ENCODE data around the gene NYAP1. TPM values are rescaled to one million over a fixed set of nuclear protein-coding genes. Genes with fewer than 3 reads are reported as not detected.

NYAP1 gene
- total RNA-seq, 1 donor from 2014 or later: 1.2 TPM

DNA sequence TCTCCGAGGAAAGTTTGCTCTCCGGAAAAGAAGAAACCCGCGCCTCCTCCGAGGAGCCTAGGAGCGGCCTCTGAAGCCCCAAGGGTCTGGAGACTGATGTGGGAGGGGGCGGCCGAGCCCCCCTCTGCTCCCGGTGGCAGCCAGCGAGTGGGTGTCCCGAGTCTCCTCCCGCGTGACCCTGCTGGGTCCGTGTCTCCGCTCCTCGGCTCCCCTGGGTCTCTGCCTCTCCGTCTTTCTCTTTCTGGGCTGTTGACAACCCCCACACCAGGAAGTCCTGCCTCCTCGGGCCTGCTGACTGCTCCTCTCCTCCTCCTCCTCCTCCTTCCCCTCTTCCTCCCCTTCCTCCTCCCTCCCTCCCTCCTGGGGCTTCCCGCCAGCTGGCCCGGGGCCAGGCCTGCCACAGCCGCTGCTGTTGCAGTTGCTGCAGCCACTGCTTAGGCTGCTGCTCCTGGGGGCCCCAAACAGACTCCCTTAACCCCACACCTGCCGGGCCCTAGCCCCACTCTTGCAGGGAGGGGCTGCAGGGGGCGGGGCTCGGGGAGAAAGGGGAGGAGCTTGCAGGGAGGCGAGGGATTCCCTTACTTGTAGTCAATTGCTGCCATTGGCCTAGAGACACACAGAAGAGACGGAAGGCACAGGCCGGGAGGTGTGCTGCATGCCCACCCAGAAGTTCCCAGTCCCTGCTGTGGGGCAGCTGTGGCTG lies 4.6 kb upstream of the NYAP1 start, which contains the start of gene TSC22D4:
TSC22D4 (minus strand) TSS at position 257 of the 703 bp plus-strand sequence. CDS start 1,176 bp downstream, outside the sequence.
- TF ChIP-seq, protein P1, sequence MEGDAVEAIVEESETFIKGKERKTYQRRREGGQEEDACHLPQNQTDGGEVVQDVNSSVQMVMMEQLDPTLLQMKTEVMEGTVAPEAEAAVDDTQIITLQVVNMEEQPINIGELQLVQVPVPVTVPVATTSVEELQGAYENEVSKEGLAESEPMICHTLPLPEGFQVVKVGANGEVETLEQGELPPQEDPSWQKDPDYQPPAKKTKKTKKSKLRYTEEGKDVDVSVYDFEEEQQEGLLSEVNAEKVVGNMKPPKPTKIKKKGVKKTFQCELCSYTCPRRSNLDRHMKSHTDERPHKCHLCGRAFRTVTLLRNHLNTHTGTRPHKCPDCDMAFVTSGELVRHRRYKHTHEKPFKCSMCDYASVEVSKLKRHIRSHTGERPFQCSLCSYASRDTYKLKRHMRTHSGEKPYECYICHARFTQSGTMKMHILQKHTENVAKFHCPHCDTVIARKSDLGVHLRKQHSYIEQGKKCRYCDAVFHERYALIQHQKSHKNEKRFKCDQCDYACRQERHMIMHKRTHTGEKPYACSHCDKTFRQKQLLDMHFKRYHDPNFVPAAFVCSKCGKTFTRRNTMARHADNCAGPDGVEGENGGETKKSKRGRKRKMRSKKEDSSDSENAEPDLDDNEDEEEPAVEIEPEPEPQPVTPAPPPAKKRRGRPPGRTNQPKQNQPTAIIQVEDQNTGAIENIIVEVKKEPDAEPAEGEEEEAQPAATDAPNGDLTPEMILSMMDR (conservative IDR thresholded peaks at IDR 0.05; ENCODE audit: low read depth, low read length): no peak
- DNase-seq (ENCODE audit: low read depth): peak; percentile 43

GRCh38 chr7:100481466-100481865 lies 2.3 kb upstream of the NYAP1 start:
- TF ChIP-seq, protein P1 (conservative IDR thresholded peaks at IDR 0.05; ENCODE audit: low read depth, low read length): no peak
- no peak overlapping the region for H3K4me3 ChIP-seq (ENCODE audit: low read depth, low read length)
- no peak for DNase-seq (ENCODE audit: low read depth)

More for the DNA sequence above, 4.6 kb upstream of the NYAP1 start, which contains the start of gene TSC22D4:
- H3K4me3 ChIP-seq (ENCODE audit: low read depth, low read length): peak within 1 kb of the TSS; percentile 85

- no peak for DNase-seq (ENCODE audit: low read depth)
- peak overlapping the region; percentile 64 for H3K4me3 ChIP-seq (ENCODE audit: low read depth, low read length)
- TF ChIP-seq, protein P1 (conservative IDR thresholded peaks at IDR 0.05; ENCODE audit: low read depth, low read length): no peak
Measured at GRCh38 chr7:100482728-100483089, 1.0 kb upstream of the NYAP1 start.

DNA sequence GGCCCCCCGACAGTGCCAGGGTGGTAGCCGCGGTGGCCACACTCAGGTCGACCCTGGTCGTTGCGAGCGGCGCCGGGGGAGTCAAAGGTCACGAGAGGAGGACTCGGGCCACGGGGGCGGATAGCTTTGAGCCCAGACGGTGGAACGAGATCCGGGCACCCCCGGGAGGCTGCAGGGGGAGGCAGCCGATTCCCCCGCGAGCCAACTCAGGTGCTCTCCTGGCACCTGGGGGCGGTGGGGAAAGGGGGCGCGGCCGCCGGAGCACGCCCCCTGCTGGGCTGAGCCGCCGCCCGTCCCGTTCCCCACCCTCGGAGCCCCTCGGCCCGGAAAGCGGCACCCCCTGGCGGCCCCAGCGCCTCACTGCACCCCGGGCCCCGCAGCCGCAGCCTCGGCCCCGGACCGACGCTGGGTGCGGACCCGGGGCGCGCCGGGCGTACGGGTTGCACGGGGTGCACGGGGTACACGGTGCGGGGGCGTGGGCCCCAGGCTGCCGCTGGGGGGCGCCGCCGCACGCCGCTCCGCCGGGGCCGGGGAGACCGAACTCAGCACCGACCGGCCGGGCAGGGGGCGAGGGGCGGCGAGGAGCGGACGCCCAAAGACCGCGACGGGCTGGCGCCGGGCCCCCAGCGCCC lies 521 bp upstream of the NYAP1 start:
- TF ChIP-seq, protein P1 (conservative IDR thresholded peaks at IDR 0.05; ENCODE audit: low read depth, low read length): peak; percentile 62
- DNase-seq (ENCODE audit: low read depth): no peak
- H3K4me3 ChIP-seq (ENCODE audit: low read depth, low read length): peak overlapping the region; percentile 64

DNA sequence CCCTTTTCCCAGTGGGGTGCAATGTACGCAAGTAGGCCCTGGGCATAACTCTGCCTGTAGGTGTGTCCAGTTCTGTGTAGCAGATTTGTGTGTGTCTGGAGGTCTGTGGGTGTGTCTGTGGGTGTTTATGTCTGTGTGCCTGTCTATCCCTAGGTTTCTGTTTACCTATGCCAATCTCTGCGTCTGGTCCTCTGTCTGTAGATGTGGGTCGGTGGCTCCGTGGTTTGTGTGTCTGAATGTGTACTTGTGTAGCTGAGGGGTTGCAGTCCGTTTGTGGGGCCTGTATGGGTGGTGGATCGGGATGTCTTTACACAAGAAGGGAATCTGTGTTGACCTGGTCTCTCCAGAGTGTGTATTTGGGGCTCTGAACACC lies 932 bp downstream of the NYAP1 start:
- no peak overlapping the region for H3K4me3 ChIP-seq (ENCODE audit: low read depth, low read length)
- DNase-seq (ENCODE audit: low read depth): no peak
- TF ChIP-seq, protein P1 (conservative IDR thresholded peaks at IDR 0.05; ENCODE audit: low read depth, low read length): no peak

DNA sequence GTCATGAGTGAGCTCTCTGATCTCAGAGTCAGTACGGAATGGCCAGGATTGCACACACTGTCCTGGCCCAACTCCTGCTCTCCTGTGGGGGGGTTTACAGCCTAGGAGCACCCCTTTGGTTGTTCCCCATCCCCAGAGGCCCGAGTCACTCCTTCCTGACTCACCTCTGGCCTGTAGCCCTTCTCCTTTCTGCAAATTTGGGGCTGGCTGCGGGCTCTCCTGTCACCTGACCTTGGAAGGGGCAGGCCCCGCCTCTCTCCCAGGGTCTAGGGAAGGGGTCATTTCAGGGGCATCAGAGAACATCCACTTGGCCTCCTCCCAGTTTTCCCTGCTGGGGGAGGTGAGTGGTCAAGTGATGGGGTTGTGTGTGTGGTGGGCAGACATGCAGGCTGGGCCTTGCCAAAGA lies 1.7 kb downstream of the NYAP1 start:
- TF ChIP-seq, protein P1 (conservative IDR thresholded peaks at IDR 0.05; ENCODE audit: low read depth, low read length): no peak
- no peak for DNase-seq (ENCODE audit: low read depth)
- no peak overlapping the region for H3K4me3 ChIP-seq (ENCODE audit: low read depth, low read length)

Data from epithelial cell of proximal tubule (primary cell).